Smooth muscle cell (in vitro differentiated cells): ENCODE data around the gene MCF2L2. TPM values are rescaled to one million over a fixed set of nuclear protein-coding genes. Genes with fewer than 3 reads are reported as not detected.
"Not testable (repeated sequence)": the region's sequence is repeated elsewhere in the genome, so short reads cannot be mapped to it uniquely, and the experiment has no call there.

Experiments
- DNase-seq: peaks from one replicate; lab custom pipeline; 2025; ENCODE audit not compliant: unreplicated experiment; lab: John Stamatoyannopoulos, UW
- H2AFZ ChIP-seq: fragments of 200-600 bp; sonication (generic); 2 replicates; pipeline ENCODE4 v1.6.0; 2016; ENCODE audit warnings: antibody characterized with exemption, low read depth, mild to moderate bottlenecking
- H3F3A ChIP-seq: fragments of 200-600 bp; sonication (generic); 2 replicates; pipeline ENCODE4 v1.6.0; 2017; ENCODE audit warnings: antibody characterized with exemption, low read depth
- H3K27ac ChIP-seq: fragments of 200-600 bp; sonication (generic); 2 replicates; pipeline ENCODE4 v1.5.1; 2016; ENCODE audit warnings: low read depth, mild to moderate bottlenecking
- H3K27me3 ChIP-seq: fragments of 200-600 bp; sonication (generic); 2 replicates; pipeline ENCODE4 v1.6.1; 2016; ENCODE audit warnings: low read depth, mild to moderate bottlenecking
- H3K36me3 ChIP-seq: fragments of 200-600 bp; sonication (generic); 2 replicates; pipeline ENCODE4 v1.5.1; 2016; ENCODE audit warnings: low read depth
- H3K4me1 ChIP-seq: fragments of 200-600 bp; sonication (generic); 2 replicates; pipeline ENCODE4 v1.5.1; 2016; ENCODE audit warnings: low read depth
- H3K4me2 ChIP-seq: fragments of 200-600 bp; sonication (generic); 2 replicates; pipeline ENCODE4 v1.6.0; 2016; ENCODE audit warnings: mild to moderate bottlenecking
- H3K4me3 ChIP-seq: fragments of 200-600 bp; sonication (generic); 2 replicates; pipeline ENCODE4 v1.5.1; 2016; ENCODE audit warnings: mild to moderate bottlenecking
- H3K79me2 ChIP-seq: fragments of 200-600 bp; sonication (generic); 2 replicates; pipeline ENCODE4 v1.6.0; 2016; ENCODE audit warnings: low read depth, mild to moderate bottlenecking
- H3K9ac ChIP-seq: fragments of 200-600 bp; sonication (generic); 2 replicates; pipeline ENCODE4 v1.6.0; 2016; ENCODE audit warnings: low read depth
- H3K9me3 ChIP-seq: fragments of 200-600 bp; sonication (generic); replicated peaks from 2 replicates; pipeline ENCODE4 v1.5.1; 2016; ENCODE audit warnings: low read depth
- H4K20me1 ChIP-seq: fragments of 200-600 bp; sonication (generic); 2 replicates; pipeline ENCODE4 v1.6.0; 2016; ENCODE audit warnings: low read depth
- WGBS: methylation state at CpG from one replicate; pipeline ENCODE4 v1.1.7; 2016; ENCODE audit warnings: low lambda C conversion rate; 5-methylcytosine and 5-hydroxymethylcytosine counted together
- polyA plus RNA-seq: library from polyadenylated mRNA; unstranded; fragments of >200 nt; fragmentation: Nextera tagmentation; extraction: Ambion mirVana; gene quantifications from 2 replicates; pipeline ENCODE4 v1.2.1, GENCODE V29; 2016
- total RNA-seq: library from RNA; depleted of rRNA; stranded (reverse); fragments of >200 nt; gene quantifications from 2 replicates; pipeline ENCODE4 v1.2.3, GENCODE V29; 2014
- TF ChIP-seq, protein P1 (sequence below): fragments of 200-600 bp; sonication (generic); IDR thresholded peaks from 2 replicates; pipeline ENCODE4 v1.5.1; 2017; ENCODE audit warnings: borderline replicate concordance, mild to moderate bottlenecking, antibody characterized with exemption; ENCODE audit not compliant: insufficient read depth, poor library complexity, severe bottlenecking

MCF2L2 gene
- total and polyA plus RNA-seq, 2 experiments from 2014 or later: 0.09 TPM; not detected in 1

DNA sequence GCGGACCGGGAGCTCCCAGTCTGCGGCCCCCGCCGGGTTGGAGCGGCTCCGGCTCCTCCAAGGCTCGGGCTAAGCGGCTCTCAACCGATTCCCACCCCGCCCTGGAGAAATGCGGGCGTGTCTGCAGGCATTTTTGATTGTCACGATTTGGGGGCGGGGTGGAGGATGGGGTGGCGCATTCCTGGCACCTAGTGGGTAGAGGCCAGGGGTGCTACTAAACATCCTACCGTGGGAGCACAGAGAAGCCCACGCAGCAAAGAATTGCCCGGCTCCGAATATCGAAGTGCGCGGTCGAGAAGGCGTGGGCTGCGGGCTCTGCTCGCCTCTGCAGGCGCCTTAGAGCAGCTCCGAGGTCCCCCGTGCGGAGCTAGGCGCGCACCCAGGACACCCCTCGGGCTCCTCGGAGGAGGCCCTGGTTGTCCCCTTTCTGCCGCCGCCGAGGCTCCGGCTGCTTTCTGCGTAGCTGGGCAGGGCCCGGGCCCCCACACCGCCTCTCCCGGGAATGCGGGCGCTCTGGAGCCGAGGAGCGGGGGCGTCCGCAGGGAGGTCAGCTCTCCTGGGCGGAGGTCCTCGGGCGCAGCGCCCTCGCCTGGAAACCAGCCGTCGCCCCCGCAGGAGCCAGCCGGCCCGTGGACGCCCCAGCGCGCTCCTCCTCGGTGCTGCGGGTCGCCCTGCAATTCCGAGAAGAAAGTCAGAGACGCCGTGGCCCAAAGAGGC lies 249.4 kb downstream of the MCF2L2 start:
- no peaks in the 10 kb centered on the region for H3K79me2 ChIP-seq
- 2% methylated on average over 67 of the region's 68 CpGs for WGBS
- TF ChIP-seq, protein P1, sequence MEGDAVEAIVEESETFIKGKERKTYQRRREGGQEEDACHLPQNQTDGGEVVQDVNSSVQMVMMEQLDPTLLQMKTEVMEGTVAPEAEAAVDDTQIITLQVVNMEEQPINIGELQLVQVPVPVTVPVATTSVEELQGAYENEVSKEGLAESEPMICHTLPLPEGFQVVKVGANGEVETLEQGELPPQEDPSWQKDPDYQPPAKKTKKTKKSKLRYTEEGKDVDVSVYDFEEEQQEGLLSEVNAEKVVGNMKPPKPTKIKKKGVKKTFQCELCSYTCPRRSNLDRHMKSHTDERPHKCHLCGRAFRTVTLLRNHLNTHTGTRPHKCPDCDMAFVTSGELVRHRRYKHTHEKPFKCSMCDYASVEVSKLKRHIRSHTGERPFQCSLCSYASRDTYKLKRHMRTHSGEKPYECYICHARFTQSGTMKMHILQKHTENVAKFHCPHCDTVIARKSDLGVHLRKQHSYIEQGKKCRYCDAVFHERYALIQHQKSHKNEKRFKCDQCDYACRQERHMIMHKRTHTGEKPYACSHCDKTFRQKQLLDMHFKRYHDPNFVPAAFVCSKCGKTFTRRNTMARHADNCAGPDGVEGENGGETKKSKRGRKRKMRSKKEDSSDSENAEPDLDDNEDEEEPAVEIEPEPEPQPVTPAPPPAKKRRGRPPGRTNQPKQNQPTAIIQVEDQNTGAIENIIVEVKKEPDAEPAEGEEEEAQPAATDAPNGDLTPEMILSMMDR: peak; percentile 28
- H3F3A ChIP-seq: no peaks in the 10 kb centered on the region
- peaks cover 4% of the 10 kb centered on the region for H3K4me1 ChIP-seq
- H2AFZ ChIP-seq: peak overlapping the region; percentile 76
- peak overlapping the region; percentile 61 for H3K4me3 ChIP-seq
- no peaks in the 10 kb centered on the region for H3K9me3 ChIP-seq
- H4K20me1 ChIP-seq: no peaks in the 10 kb centered on the region
- no peak overlapping the region for H3K9ac ChIP-seq
- H3K36me3 ChIP-seq: no peaks in the 10 kb centered on the region
- peak overlapping the region; percentile 96 for H3K4me2 ChIP-seq
- no peak overlapping the region for H3K27ac ChIP-seq
- DNase-seq: no peak
- H3K27me3 ChIP-seq: peaks cover 56% of the 10 kb centered on the region

DNA sequence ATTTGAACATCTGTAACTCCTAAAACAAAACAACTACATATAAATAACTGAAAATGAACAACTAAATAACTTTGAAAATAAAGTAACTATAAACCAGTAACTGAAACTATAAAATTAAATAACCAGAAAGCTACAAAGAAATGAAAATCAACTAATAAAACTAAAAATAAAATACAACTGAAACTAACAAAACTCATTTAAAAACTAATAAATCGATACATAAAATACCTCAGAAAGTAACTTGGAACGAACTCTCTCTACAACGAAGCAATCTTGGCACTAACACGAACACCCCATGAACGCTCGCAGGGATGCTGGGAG lies 249.9 kb downstream of the MCF2L2 start:
- no peak overlapping the region for H3K9ac ChIP-seq

DNA sequence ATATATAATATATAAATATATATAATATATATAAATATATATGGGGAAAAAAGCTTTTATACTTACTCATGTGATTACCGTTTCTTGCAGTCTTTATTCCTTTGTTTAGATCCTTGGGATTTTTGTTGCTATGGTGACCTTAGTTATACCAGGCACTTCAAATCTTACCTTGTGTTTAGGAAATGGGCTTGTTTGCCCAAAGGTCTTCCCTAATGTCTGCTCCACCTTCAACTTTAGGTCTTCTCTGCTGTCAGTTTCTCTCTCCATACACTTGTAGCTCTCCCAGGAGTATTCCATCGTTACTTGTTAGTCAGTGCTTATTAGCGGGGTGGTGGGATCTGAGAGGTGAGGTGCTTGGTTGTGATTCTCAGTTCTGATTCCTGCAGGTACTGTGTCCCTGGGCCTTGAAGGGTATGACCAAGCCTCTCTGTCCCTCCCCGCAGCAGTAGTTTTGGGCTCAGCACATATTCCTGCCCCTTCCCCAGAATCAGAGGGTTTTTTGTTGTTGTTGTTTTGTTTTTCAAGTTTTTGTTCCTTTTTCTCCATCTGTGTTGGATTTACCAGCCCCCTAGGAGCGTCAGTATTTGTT lies 256.3 kb downstream of the MCF2L2 start:
- no peak for DNase-seq
- no peak overlapping the region for H3K27ac ChIP-seq
- no peak overlapping the region for H3K4me2 ChIP-seq
- H2AFZ ChIP-seq: no peak overlapping the region
- H3K79me2 ChIP-seq: no peaks in the 10 kb centered on the region
- no peaks in the 10 kb centered on the region for H3K36me3 ChIP-seq
- H3K4me3 ChIP-seq: no peak overlapping the region
- H4K20me1 ChIP-seq: no peaks in the 10 kb centered on the region
- H3F3A ChIP-seq: no peaks in the 10 kb centered on the region
- no peaks in the 10 kb centered on the region for H3K9me3 ChIP-seq
- H3K27me3 ChIP-seq: peaks cover 26% of the 10 kb centered on the region
- TF ChIP-seq, protein P1: no peak
- no peak overlapping the region for H3K9ac ChIP-seq
- H3K4me1 ChIP-seq: no peaks in the 10 kb centered on the region
- 79% methylated on average over 5 of the region's 5 CpGs for WGBS

More for the DNA sequence above, 249.9 kb downstream of the MCF2L2 start:
- Histone ChIP-seq H2AFZ (peak overlapping the region; percentile 76), H3K27ac (no peak overlapping the region), H3K36me3 (no peaks in the 10 kb centered on the region), H3K27me3 (peaks cover 58% of the 10 kb centered on the region), H3K4me3 (peak overlapping the region; percentile 61), H3F3A (no peaks in the 10 kb centered on the region), H3K79me2 (no peaks in the 10 kb centered on the region), H3K4me1 (peaks cover 4% of the 10 kb centered on the region), H3K4me2 (peak overlapping the region; percentile 96), H4K20me1 (no peaks in the 10 kb centered on the region), H3K9me3 (no peaks in the 10 kb centered on the region)
- WGBS: 14% methylated on average over 6 of the region's 6 CpGs
- no peak for DNase-seq
- TF ChIP-seq, protein P1: no peak

DNA sequence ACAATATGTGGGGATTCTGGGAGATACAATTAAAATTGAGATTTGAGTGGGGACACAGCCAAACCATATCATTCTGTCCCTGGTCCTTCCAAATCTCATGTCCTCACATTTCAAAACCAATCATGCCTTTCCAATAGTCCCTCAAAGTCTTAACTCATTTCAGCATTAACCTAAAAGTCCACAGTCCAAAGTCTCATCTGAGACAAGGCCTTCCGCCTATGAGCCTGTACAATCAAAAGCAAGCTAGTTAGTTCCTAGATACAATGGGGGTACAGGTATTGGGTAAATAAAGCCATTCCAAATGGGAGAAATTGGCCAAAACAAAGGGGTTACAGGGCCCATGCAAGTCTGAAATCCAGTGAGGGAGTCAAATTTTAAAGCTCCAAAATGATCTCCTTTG lies 260.4 kb downstream of the MCF2L2 start:
- not testable (repeated sequence) for H3F3A ChIP-seq, H3K27ac ChIP-seq, H3K27me3 ChIP-seq, DNase-seq, H3K4me2 ChIP-seq, H3K4me3 ChIP-seq, H3K4me1 ChIP-seq, H3K9me3 ChIP-seq, H3K79me2 ChIP-seq, H2AFZ ChIP-seq, H4K20me1 ChIP-seq, H3K9ac ChIP-seq, H3K36me3 ChIP-seq
- WGBS: 92% methylated on average over 1 of the region's 1 CpG
